Tibial nerve (tissue), 4 donors: ENCODE results near the gene ZBTB43. TPM values are rescaled to one million over a fixed set of nuclear protein-coding genes. Genes with fewer than 3 reads are reported as not detected.

ENCODE experiments used
- DNase-seq, 2 donors: peaks; one replicate each; pipeline ENCODE4 v3.0.0-alpha.2; 2019; ENCODE audit warnings: low spot score in 2 of 2
- H3K27ac ChIP-seq, 4 donors: fragments of 200-600 bp; sonication (generic) in 3 of 4; one replicate each; pipeline ENCODE4 v1.5.1; 2017 to 2019; ENCODE audit warnings: mild to moderate bottlenecking in 1 of 4
- H3K27me3 ChIP-seq, 2 donors: fragments of 200-600 bp; sonication (generic) in 1 of 2; one replicate each; pipeline versions ENCODE4 v1.5.1 to v1.6.0; 2017 to 2019
- H3K36me3 ChIP-seq, 3 donors: fragments of 200-600 bp; sonication (generic); one replicate each; pipeline ENCODE4 v1.5.1; 2018 to 2019
- H3K4me1 ChIP-seq, 4 donors: fragments of 200-600 bp; sonication (generic) in 3 of 4; one replicate each; pipeline ENCODE4 v1.5.1; 2017 to 2019
- H3K4me3 ChIP-seq, 4 donors: fragments of 200-600 bp; sonication (generic) in 3 of 4; one replicate each; pipeline ENCODE4 v1.5.1; 2017 to 2019; ENCODE audit warnings: mild to moderate bottlenecking in 1 of 4, moderate library complexity in 1 of 4
- H3K9me3 ChIP-seq, 4 donors: fragments of 200-600 bp; sonication (generic) in 3 of 4; one replicate each; pipeline ENCODE4 v1.5.1; 2017 to 2019
- CTCF ChIP-seq, 5 experiments: fragments of 200-600 bp in 3 of 5; fragments of 450-650 bp in 2 of 5; sonication (generic) in 3 of 5; IDR thresholded peaks; one replicate each; pipeline ENCODE4 v1.5.1; 2016 to 2019; ENCODE audit warnings: antibody characterized with exemption in 5 of 5, mild to moderate bottlenecking in 3 of 5, moderate library complexity in 2 of 5
- EP300 ChIP-seq, 2 donors: sonication (generic); formaldehyde crosslinking; IDR thresholded peaks; one replicate each; pipeline ENCODE4 v1.6.1; 2017; ENCODE audit warnings: antibody characterized with exemption in 2 of 2, mild to moderate bottlenecking in 1 of 2
- POLR2A ChIP-seq, 2 donors: fragments of 450-650 bp; IDR thresholded peaks; one replicate each; pipeline ENCODE4 v1.6.1; 2017; ENCODE audit warnings: antibody characterized with exemption in 2 of 2, mild to moderate bottlenecking in 2 of 2, moderate library complexity in 2 of 2
- WGBS, 2 donors: methylation state at CpG; one replicate each; pipeline ENCODE4 v1.1.5; 2018; 5-methylcytosine and 5-hydroxymethylcytosine counted together
- total RNA-seq, 4 donors: library from RNA; depleted of rRNA; stranded (reverse); fragments of >200 nt; gene quantifications; one replicate each; pipeline ENCODE4 v1.1.0, GENCODE V29; 2016

ZBTB43 gene
- total RNA-seq, 4 donors from 2014 or later = 6.0 to 10.4 (median 9.4) TPM

GRCh38 chr9:126852086-126852688 is 47.3 kb downstream of the ZBTB43 start:
- TF ChIP-seq EP300 (IDR thresholded peaks at IDR 0.05) = no peak
- no peak for TF ChIP-seq POLR2A (IDR thresholded peaks at IDR 0.05)
- no peak for TF ChIP-seq CTCF (IDR thresholded peaks at IDR 0.05)
- no peak overlapping the region for H3K4me3 ChIP-seq
- no peak for DNase-seq
- no peaks in the 10 kb centered on the region for H3K4me1 ChIP-seq
- H3K36me3 ChIP-seq = no peaks in the 10 kb centered on the region
- H3K27me3 ChIP-seq = peaks cover 0 to 16% of the 10 kb centered on the region in 2 donors
- WGBS, 2 donors = 17 to 24% methylated on average over 3 of the region's 3 CpGs
- no peak overlapping the region for H3K27ac ChIP-seq
- H3K9me3 ChIP-seq = no peaks in the 10 kb centered on the region

GRCh38 chr9:126853667-126854066 is 48.8 kb downstream of the ZBTB43 start:
- Histone ChIP-seq H3K4me3 (no peak overlapping the region), H3K9me3 (no peaks in the 10 kb centered on the region), H3K27me3 (peaks cover 0 to 16% of the 10 kb centered on the region in 2 donors), H3K27ac (no peak overlapping the region), H3K36me3 (no peaks in the 10 kb centered on the region), H3K4me1 (no peaks in the 10 kb centered on the region)
- DNase-seq = no peak
- 76 to 88% methylated on average over 5 of the region's 5 CpGs for WGBS, 2 donors
- TF ChIP-seq CTCF (IDR thresholded peaks at IDR 0.05) (no peak), EP300 (IDR thresholded peaks at IDR 0.05) (no peak), POLR2A (IDR thresholded peaks at IDR 0.05) (no peak)

- H3K27ac ChIP-seq = no peak overlapping the region
- H3K4me1 ChIP-seq = peaks cover 0 to 5% (median 0%) of the 10 kb centered on the region in 4 donors
- H3K27me3 ChIP-seq = peaks cover 0 to 16% of the 10 kb centered on the region in 2 donors
- H3K4me3 ChIP-seq = no peak overlapping the region
- 44 to 74% methylated on average over 7 of the region's 7 CpGs for WGBS, 2 donors
- H3K36me3 ChIP-seq = no peaks in the 10 kb centered on the region
- TF ChIP-seq EP300 (IDR thresholded peaks at IDR 0.05) (no peak), POLR2A (IDR thresholded peaks at IDR 0.05) (no peak), CTCF (IDR thresholded peaks at IDR 0.05) (no peak)
- no peak for DNase-seq
- H3K9me3 ChIP-seq = no peaks in the 10 kb centered on the region
These were observed 49.9 kb downstream of the ZBTB43 start for GRCh38 chr9:126854734-126855133.

- Histone ChIP-seq H3K9me3 (no peaks in the 10 kb centered on the region), H3K27me3 (peaks cover 0 to 16% of the 10 kb centered on the region in 2 donors), H3K4me3 (no peak overlapping the region), H3K36me3 (no peaks in the 10 kb centered on the region), H3K27ac (no peak overlapping the region), H3K4me1 (peaks cover 0 to 10% (median under 1%) of the 10 kb centered on the region in 4 donors)
- WGBS, 2 donors = 74 to 81% methylated on average over 6 of the region's 6 CpGs
- TF ChIP-seq POLR2A (IDR thresholded peaks at IDR 0.05) (no peak), CTCF (IDR thresholded peaks at IDR 0.05) (no peak), EP300 (IDR thresholded peaks at IDR 0.05) (no peak)
- DNase-seq = no peak
These were observed 51.6 kb downstream of the ZBTB43 start for GRCh38 chr9:126856326-126856877.

- DNase-seq = no peak
- no peak for TF ChIP-seq POLR2A (IDR thresholded peaks at IDR 0.05)
- TF ChIP-seq EP300 (IDR thresholded peaks at IDR 0.05) = no peak
- Histone ChIP-seq H3K36me3 (no peaks in the 10 kb centered on the region), H3K27ac (no peak overlapping the region), H3K27me3 (peaks cover 0 to 14% of the 10 kb centered on the region in 2 donors), H3K9me3 (no peaks in the 10 kb centered on the region), H3K4me1 (peaks cover 0 to 20% (median 11%) of the 10 kb centered on the region in 4 donors), H3K4me3 (no peak overlapping the region)
- WGBS, 2 donors = 66% methylated on average over 8 of the region's 8 CpGs
These were observed 52.6 kb downstream of the ZBTB43 start for GRCh38 chr9:126857261-126857960.
